HG03520 (cell line): ENCODE measurements around the gene FOLR3.
A peak's percentile ranks its signal among the peaks of the same experiment; 100 is the strongest.
"Not testable (repeated sequence)": the region's sequence is repeated elsewhere in the genome, so short reads cannot be mapped to it uniquely, and the experiment has no call there.

Source experiments
- ATAC-seq: cut with Tn5 transposase; IDR thresholded peaks from one replicate; pipeline ENCODE4 v1.9.1; 2021; ENCODE audit warnings: mild to moderate bottlenecking, moderate library complexity; ENCODE audit not compliant: unreplicated experiment

Gene FOLR3

GRCh38 chr11:72135473-72135872 lies at the start of gene FOLR3:
Gene FOLR3, plus strand, starts transcription at chr11:72135725. Its CDS starts 228 bp downstream, at chr11:72135953.
- not testable (repeated sequence) for ATAC-seq

- ATAC-seq: no peak
Measured at GRCh38 chr11:72088076-72088808, 47.3 kb upstream of the FOLR3 start.

- ATAC-seq: no peak
Measured at GRCh38 chr11:72091292-72091691, 44.2 kb upstream of the FOLR3 start.

- ATAC-seq: no peak
Measured at GRCh38 chr11:72098741-72099140, 36.8 kb upstream of the FOLR3 start.

- ATAC-seq: no peak
Measured at GRCh38 chr11:72100009-72100408, 35.5 kb upstream of the FOLR3 start.

GRCh38 chr11:72100462-72100861 lies 35.1 kb upstream of the FOLR3 start:
- no peak for ATAC-seq

- no peak for ATAC-seq
Measured at GRCh38 chr11:72102162-72102561, 33.4 kb upstream of the FOLR3 start.

- ATAC-seq: peak; percentile 2
Measured at GRCh38 chr11:72102631-72102945, 32.9 kb upstream of the FOLR3 start.

GRCh38 chr11:72102946-72103753 lies 32.4 kb upstream of the FOLR3 start, which contains the start of gene LAMTOR1:
Gene LAMTOR1, minus strand, starts transcription at chr11:72103297. Its CDS starts 73 bp downstream, at chr11:72103224.
- peak; percentile 90 for ATAC-seq

- ATAC-seq: no peak
Measured at GRCh38 chr11:72103754-72104167, 31.8 kb upstream of the FOLR3 start.

- ATAC-seq: no peak
Measured at GRCh38 chr11:72105888-72106287, 29.6 kb upstream of the FOLR3 start, which contains the start of gene TOMT. Gene TOMT, plus strand, starts transcription at chr11:72105924. Its CDS starts 28 bp downstream, at chr11:72105952.

- ATAC-seq: no peak
Measured at GRCh38 chr11:72111300-72112142, 24.0 kb upstream of the FOLR3 start.

GRCh38 chr11:72112143-72112977 lies 23.2 kb upstream of the FOLR3 start, which contains the start of gene ANAPC15:
Gene ANAPC15, minus strand, starts transcription at chr11:72112695. Its CDS starts 1,419 bp downstream, at chr11:72111276.
- ATAC-seq: peak; percentile 86

- no peak for ATAC-seq
Measured at GRCh38 chr11:72112978-72113808, 22.3 kb upstream of the FOLR3 start.

GRCh38 chr11:72114570-72114969 lies 21.0 kb upstream of the FOLR3 start:
- ATAC-seq: no peak

- ATAC-seq: no peak
Measured at GRCh38 chr11:72116019-72116755, 19.3 kb upstream of the FOLR3 start.

- no peak for ATAC-seq
Measured at GRCh38 chr11:72119198-72119597, 16.3 kb upstream of the FOLR3 start.

- no peak for ATAC-seq
Measured at GRCh38 chr11:72120930-72121329, 14.6 kb upstream of the FOLR3 start.

- no peak for ATAC-seq
Measured at GRCh38 chr11:72122607-72123006, 12.9 kb upstream of the FOLR3 start.
